SK-N-SH treated with all-trans-retinoic acid at 6 μM for 48 hours (cell line): ENCODE measurements around the gene PWWP2B.

Experiments
- ISL1 ChIP-seq: fragments of 250-450 bp; sonication (Bioruptor Pico); IDR thresholded peaks from 2 replicates; pipeline ENCODE4 v2.1.2; 2022; ENCODE audit warnings: mild to moderate bottlenecking, moderate library complexity
- RARB ChIP-seq: fragments of 250-450 bp; sonication (Bioruptor Pico); IDR thresholded peaks from 2 replicates; pipeline ENCODE4 v1.8.0; 2021; ENCODE audit warnings: mild to moderate bottlenecking, moderate library complexity

- TF ChIP-seq RARB (CRISPR knock-in tag) (no peak), ISL1 (CRISPR knock-in tag) (no peak)
Measured at GRCh38 chr10:132432176-132432540, 35.2 kb downstream of the PWWP2B start.
